BLaER1 (cell line): Measurements from ENCODE around the gene CBY1.
A peak's percentile ranks its signal among the peaks of the same experiment; 100 is the strongest.
"Not testable (repeated sequence)": the region's sequence is repeated elsewhere in the genome, so short reads cannot be mapped to it uniquely, and the experiment has no call there.

Experiments used
- H3K27ac ChIP-seq: shearing (Covaris generic); formaldehyde crosslinking; 2 replicates; pipeline ENCODE4 v1.8.1; 2022
- H3K27me3 ChIP-seq: shearing (Covaris generic); formaldehyde crosslinking; 2 replicates; pipeline ENCODE4 v1.8.1; 2022
- H3K36me3 ChIP-seq: shearing (Covaris generic); formaldehyde crosslinking; 2 replicates; pipeline ENCODE4 v1.8.1; 2022
- H3K4me1 ChIP-seq: shearing (Covaris generic); formaldehyde crosslinking; 2 replicates; pipeline ENCODE4 v1.8.1; 2022
- H3K4me2 ChIP-seq: shearing (Covaris generic); formaldehyde crosslinking; 2 replicates; pipeline ENCODE4 v1.8.1; 2022
- H3K4me3 ChIP-seq: shearing (Covaris generic); formaldehyde crosslinking; 2 replicates; pipeline ENCODE4 v1.8.1; 2022
- H3K9ac ChIP-seq: shearing (Covaris generic); formaldehyde crosslinking; 2 replicates; pipeline ENCODE4 v1.8.1; 2022
- H3K9me3 ChIP-seq: shearing (Covaris generic); formaldehyde crosslinking; 2 replicates; pipeline ENCODE4 v1.8.1; 2022
- H4K20me1 ChIP-seq: shearing (Covaris generic); formaldehyde crosslinking; 2 replicates; pipeline ENCODE4 v1.8.1; 2022
- Cebpa-rat ChIP-seq: shearing (Covaris generic); IDR thresholded peaks from 2 replicates; pipeline ENCODE4 v1.8.1; 2022

Gene CBY1

GRCh38 chr22:38656256-38657044 lies at the start of gene CBY1, which contains the start of gene FAM227A:
CBY1 (plus strand) TSS chr22:38656638; CDS start chr22:38668055, 11,417 bp downstream.
FAM227A (minus strand) TSS chr22:38656392; CDS start chr22:38650168, 6,224 bp downstream.
- H3K4me1 ChIP-seq = peaks cover 25% of the 10 kb centered on the region
- no peaks in the 10 kb centered on the region for H3K9me3 ChIP-seq
- peaks cover 5% of the 10 kb centered on the region; the same call in 1 of the 2 replicates for H3K36me3 ChIP-seq
- peak within 1 kb of the TSS; percentile 98 for H3K4me2 ChIP-seq
- peak within 1 kb of the TSS; percentile 99 for H3K27ac ChIP-seq
- H4K20me1 ChIP-seq = peaks cover 12% of the 10 kb centered on the region
- peak within 1 kb of the TSS; percentile 99 for H3K9ac ChIP-seq
- TF ChIP-seq Cebpa-rat = no peak
- H3K4me3 ChIP-seq = peak within 1 kb of the TSS; percentile 87
- H3K27me3 ChIP-seq = no peaks in the 10 kb centered on the region

GRCh38 chr22:38607680-38608079 lies 48.8 kb upstream of the CBY1 start:
- H3K36me3 ChIP-seq = no peaks in the 10 kb centered on the region
- TF ChIP-seq Cebpa-rat = no peak
- H3K4me1 ChIP-seq = no peaks in the 10 kb centered on the region
- H3K9me3 ChIP-seq = no peaks in the 10 kb centered on the region
- no peak overlapping the region for H3K4me3 ChIP-seq
- no peak overlapping the region for H3K9ac ChIP-seq
- H3K27me3 ChIP-seq = no peaks in the 10 kb centered on the region
- H4K20me1 ChIP-seq = no peaks in the 10 kb centered on the region
- no peak overlapping the region for H3K4me2 ChIP-seq
- no peak overlapping the region for H3K27ac ChIP-seq

GRCh38 chr22:38608992-38609750 lies 47.3 kb upstream of the CBY1 start:
- Histone ChIP-seq H3K4me3 (no peak overlapping the region), H4K20me1 (no peaks in the 10 kb centered on the region), H3K9ac (no peak overlapping the region), H3K4me1 (no peaks in the 10 kb centered on the region), H3K9me3 (no peaks in the 10 kb centered on the region), H3K36me3 (no peaks in the 10 kb centered on the region), H3K27ac (no peak overlapping the region), H3K4me2 (no peak overlapping the region), H3K27me3 (no peaks in the 10 kb centered on the region)
- no peak for TF ChIP-seq Cebpa-rat

- Histone ChIP-seq H3K9me3 (no peaks in the 10 kb centered on the region), H3K27ac (no peak overlapping the region), H3K4me2 (no peak overlapping the region), H3K4me1 (no peaks in the 10 kb centered on the region), H3K9ac (no peak overlapping the region), H3K36me3 (no peaks in the 10 kb centered on the region), H3K4me3 (no peak overlapping the region), H4K20me1 (no peaks in the 10 kb centered on the region), H3K27me3 (no peaks in the 10 kb centered on the region)
- TF ChIP-seq Cebpa-rat = no peak
Measured at GRCh38 chr22:38610234-38610633, 46.2 kb upstream of the CBY1 start.

GRCh38 chr22:38611559-38611958 lies 44.9 kb upstream of the CBY1 start:
- no peak for TF ChIP-seq Cebpa-rat
- no peaks in the 10 kb centered on the region for H3K4me1 ChIP-seq
- no peak overlapping the region for H3K9ac ChIP-seq
- no peak overlapping the region for H3K27ac ChIP-seq
- H3K27me3 ChIP-seq = no peaks in the 10 kb centered on the region
- H4K20me1 ChIP-seq = no peaks in the 10 kb centered on the region
- no peak overlapping the region for H3K4me3 ChIP-seq
- H3K4me2 ChIP-seq = no peak overlapping the region
- no peaks in the 10 kb centered on the region for H3K9me3 ChIP-seq
- H3K36me3 ChIP-seq = no peaks in the 10 kb centered on the region

GRCh38 chr22:38612217-38613006 lies 44.0 kb upstream of the CBY1 start:
- no peaks in the 10 kb centered on the region for H3K9me3 ChIP-seq
- no peaks in the 10 kb centered on the region for H4K20me1 ChIP-seq
- H3K27ac ChIP-seq = no peak overlapping the region
- H3K4me2 ChIP-seq = no peak overlapping the region
- no peak overlapping the region for H3K9ac ChIP-seq
- H3K27me3 ChIP-seq = no peaks in the 10 kb centered on the region
- 0 out of 2 replicates have a peak, but pooled peaks cover 1% of the 10 kb centered on the region for H3K36me3 ChIP-seq
- H3K4me1 ChIP-seq = no peaks in the 10 kb centered on the region
- TF ChIP-seq Cebpa-rat = no peak
- no peak overlapping the region for H3K4me3 ChIP-seq

- H4K20me1 ChIP-seq = no peaks in the 10 kb centered on the region
- no peaks in the 10 kb centered on the region for H3K27me3 ChIP-seq
- no peak overlapping the region for H3K4me3 ChIP-seq
- H3K9me3 ChIP-seq = no peaks in the 10 kb centered on the region
- TF ChIP-seq Cebpa-rat = no peak
- H3K27ac ChIP-seq = no peak overlapping the region
- H3K9ac ChIP-seq = no peak overlapping the region
- no peak overlapping the region for H3K4me2 ChIP-seq
- no peaks in the 10 kb centered on the region for H3K4me1 ChIP-seq
- 0 out of 2 replicates have a peak, but pooled peaks cover 7% of the 10 kb centered on the region for H3K36me3 ChIP-seq
Measured at GRCh38 chr22:38613588-38613987, 42.9 kb upstream of the CBY1 start.

- no peaks in the 10 kb centered on the region for H3K9me3 ChIP-seq
- TF ChIP-seq Cebpa-rat = no peak
- H3K4me1 ChIP-seq = no peaks in the 10 kb centered on the region
- no peak overlapping the region for H3K4me2 ChIP-seq
- H4K20me1 ChIP-seq = no peaks in the 10 kb centered on the region
- no peak overlapping the region for H3K27ac ChIP-seq
- no peak overlapping the region for H3K9ac ChIP-seq
- no peak overlapping the region for H3K4me3 ChIP-seq
- H3K36me3 ChIP-seq = 0 out of 2 replicates have a peak, but pooled peaks cover 7% of the 10 kb centered on the region
- H3K27me3 ChIP-seq = no peaks in the 10 kb centered on the region
Measured at GRCh38 chr22:38614332-38615063, 41.9 kb upstream of the CBY1 start.

GRCh38 chr22:38615064-38615405 lies 41.4 kb upstream of the CBY1 start:
- not testable (repeated sequence) for H3K9ac ChIP-seq, H3K4me3 ChIP-seq, H3K4me1 ChIP-seq, H3K27ac ChIP-seq, H3K4me2 ChIP-seq, H3K36me3 ChIP-seq, H4K20me1 ChIP-seq, H3K27me3 ChIP-seq, H3K9me3 ChIP-seq
